Measurements from ENCODE around the gene NAA16. TPM values are rescaled to one million over a fixed set of nuclear protein-coding genes. Genes with fewer than 3 reads are reported as not detected.

The NAA16 gene
- total and polyA plus RNA-seq, 9 of the 15 experiments (the other 6 are each of a cell fraction or from before 2014, with no cell fraction given), result 3.7 to 18.2 (median 12.0) TPM

- H3K9me3 ChIP-seq (replicated peaks; ENCODE audit: control insufficient read depth, insufficient read depth, low read depth, low read length), result no peaks in the 10 kb centered on the region
- intact Hi-C loops (cut with micrococcal nuclease), result no loop called here
- FAIRE-seq (no peak), DNase-seq (ENCODE audit: extremely low read depth in 1 of 4, low spot score in 3 of 4) (no peak), ATAC-seq (no peak)
- H4K20me1 ChIP-seq (replicated peaks; ENCODE audit: control insufficient read depth, insufficient read depth, low read length), result no peaks in the 10 kb centered on the region
- H3K36me3 ChIP-seq (ENCODE audit: control insufficient read depth, insufficient read depth, low read length), result no peaks in the 10 kb centered on the region
- H3K9me1 ChIP-seq (ENCODE audit: control insufficient read depth, insufficient read depth, low read length), result no peaks in the 10 kb centered on the region
- CTCF ChIA-PET (ENCODE audit: low intra/inter-chr PET ratio), result no interaction called here
- POLR2A ChIA-PET, result no interaction called here
- WGBS (ENCODE audit: insufficient coverage, low coverage, missing lambda C conversion rate), result 72% methylated on average over 2 of the region's 3 CpGs
- H2AFZ ChIP-seq (ENCODE audit: low read depth, low read length), result no peak overlapping the region
- TF ChIP-seq RBBP5 (IDR thresholded peaks at IDR 0.05; ENCODE audit: borderline replicate concordance, insufficient read depth, low read length, poor library complexity, severe bottlenecking) (no peak), ZNF695 (CRISPR knock-in tag; IDR thresholded peaks at IDR 0.05) (no peak), TAF1 (IDR thresholded peaks at IDR 0.05; ENCODE audit: control insufficient read depth, extremely low read depth, insufficient read depth, low read length, severe bottlenecking) (no peak), CBFA2T2 (conservative IDR thresholded peaks at IDR 0.05) (no peak), SMAD1 (IDR thresholded peaks at IDR 0.05; ENCODE audit: low read depth, low read length, partially characterized antibody) (no peak), TEAD1 (CRISPR knock-in tag; IDR thresholded peaks at IDR 0.05) (no peak), ETV5 (CRISPR knock-in tag; IDR thresholded peaks at IDR 0.05; ENCODE audit: low read depth) (no peak), ZNF146 (CRISPR knock-in tag; IDR thresholded peaks at IDR 0.05; ENCODE audit: unreplicated experiment) (no peak), SRSF1 (IDR thresholded peaks at IDR 0.05; ENCODE audit: low read depth, low read length) (no peak), ZNF197 (CRISPR knock-in tag; IDR thresholded peaks at IDR 0.05; ENCODE audit: low read depth) (no peak), RBM34 (IDR thresholded peaks at IDR 0.05; ENCODE audit: borderline replicate concordance, insufficient read depth, low read length) (no peak), NR1H2 (CRISPR knock-in tag; IDR thresholded peaks at IDR 0.05) (no peak), FOXJ2 (tag; IDR thresholded peaks at IDR 0.05) (no peak), ZNF57 (CRISPR knock-in tag; IDR thresholded peaks at IDR 0.05) (no peak)
- TF ChIP-seq, protein P1, sequence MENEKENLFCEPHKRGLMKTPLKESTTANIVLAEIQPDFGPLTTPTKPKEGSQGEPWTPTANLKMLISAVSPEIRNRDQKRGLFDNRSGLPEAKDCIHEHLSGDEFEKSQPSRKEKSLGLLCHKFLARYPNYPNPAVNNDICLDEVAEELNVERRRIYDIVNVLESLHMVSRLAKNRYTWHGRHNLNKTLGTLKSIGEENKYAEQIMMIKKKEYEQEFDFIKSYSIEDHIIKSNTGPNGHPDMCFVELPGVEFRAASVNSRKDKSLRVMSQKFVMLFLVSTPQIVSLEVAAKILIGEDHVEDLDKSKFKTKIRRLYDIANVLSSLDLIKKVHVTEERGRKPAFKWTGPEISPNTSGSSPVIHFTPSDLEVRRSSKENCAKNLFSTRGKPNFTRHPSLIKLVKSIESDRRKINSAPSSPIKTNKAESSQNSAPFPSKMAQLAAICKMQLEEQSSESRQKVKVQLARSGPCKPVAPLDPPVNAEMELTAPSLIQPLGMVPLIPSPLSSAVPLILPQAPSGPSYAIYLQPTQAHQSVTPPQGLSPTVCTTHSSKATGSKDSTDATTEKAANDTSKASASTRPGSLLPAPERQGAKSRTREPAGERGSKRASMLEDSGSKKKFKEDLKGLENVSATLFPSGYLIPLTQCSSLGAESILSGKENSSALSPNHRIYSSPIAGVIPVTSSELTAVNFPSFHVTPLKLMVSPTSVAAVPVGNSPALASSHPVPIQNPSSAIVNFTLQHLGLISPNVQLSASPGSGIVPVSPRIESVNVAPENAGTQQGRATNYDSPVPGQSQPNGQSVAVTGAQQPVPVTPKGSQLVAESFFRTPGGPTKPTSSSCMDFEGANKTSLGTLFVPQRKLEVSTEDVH (IDR thresholded peaks at IDR 0.05; ENCODE audit: low read depth, partially characterized antibody), result no peak
- BruUV-seq (replicated peaks), result no TSS peak
- H3K4me1 ChIP-seq (replicated peaks in 1 of 2; ENCODE audit: control insufficient read depth in 2 of 2, insufficient read depth in 2 of 2, low read length in 2 of 2), result no peaks in the 10 kb centered on the region; a peak in 1 of 5 replicates
- in situ Hi-C loops (cut with MboI), result no loop called here
- no peaks in the 10 kb centered on the region for H3K27me3 ChIP-seq (ENCODE audit: control insufficient read depth in 2 of 2, insufficient read depth in 2 of 2, low read length in 2 of 2)
- no peak overlapping the region for H3K4me2 ChIP-seq (ENCODE audit: insufficient read depth, low read length)
- H3K79me2 ChIP-seq (ENCODE audit: control insufficient read depth, insufficient read depth, low read length), result no peaks in the 10 kb centered on the region
- no peak overlapping the region for H3K9ac ChIP-seq (ENCODE audit: insufficient read depth in 1 of 2, low read depth in 2 of 2, low read length in 2 of 2)
- no peak overlapping the region for H3K4me3 ChIP-seq
- no peak overlapping the region for H3K27ac ChIP-seq (ENCODE audit: extremely low read depth, low read depth, low read length)
These were observed 8.3 kb upstream of the NAA16 start for GRCh38 chr13:41302743-41303142.
